Esophagus muscularis mucosa (tissue), 3 donors: ENCODE data around the gene TMC4.

ENCODE experiments used
- CTCF ChIP-seq, 3 experiments: fragments of 200-600 bp in 2 of 3; fragments of 450-650 bp in 1 of 3; sonication (generic) in 2 of 3; IDR thresholded peaks; one replicate each; pipeline ENCODE4 v1.5.1; 2017 to 2019; ENCODE audit warnings: antibody characterized with exemption in 3 of 3, mild to moderate bottlenecking in 2 of 3, moderate library complexity in 1 of 3
- POLR2A ChIP-seq: fragments of 450-650 bp; IDR thresholded peaks from one replicate; pipeline ENCODE4 v1.6.1; 2017; ENCODE audit warnings: antibody characterized with exemption, moderate library complexity, mild to moderate bottlenecking, low read depth
- POLR2AphosphoS5 ChIP-seq, 2 donors: sonication (generic); formaldehyde crosslinking; IDR thresholded peaks; one replicate each; pipeline ENCODE4 v1.6.1; 2017; ENCODE audit warnings: antibody characterized with exemption in 2 of 2

GRCh38 chr19:54180691-54181091, 7.7 kb upstream of the TMC4 start:
- TF ChIP-seq CTCF (IDR thresholded peaks at IDR 0.05) = no peak
- TF ChIP-seq POLR2A = no peak
- no peak for TF ChIP-seq POLR2AphosphoS5 (IDR thresholded peaks at IDR 0.05)
